Measurements from ENCODE around the gene CFAP44. TPM values are rescaled to one million over a fixed set of nuclear protein-coding genes. Genes with fewer than 3 reads are reported as not detected.
"Not testable (repeated sequence)": the region's sequence is repeated elsewhere in the genome, so short reads cannot be mapped to it uniquely, and the experiment has no call there.

The CFAP44 gene
- 10 to 100 TPM; 12.3 to 14.4 TPM for total RNA-seq

GRCh38 chr3:113441051-113441770, at the start of gene CFAP44:
Gene CFAP44, minus strand, starts transcription at chr3:113441493. Its CDS starts 7,829 bp downstream, at chr3:113433664.
- H3K36me3 ChIP-seq = no peaks in the 10 kb centered on the region
- H3K4me3 ChIP-seq = peak within 1 kb of the TSS; percentile 2 to 15
- intact Hi-C loops (cut with DNase I) = no loop called here
- TF ChIP-seq POLR2AphosphoS5 (IDR thresholded peaks at IDR 0.05) = peak; percentile 60
- no peak for TF ChIP-seq CTCF (IDR thresholded peaks at IDR 0.05)
- no peak for TF ChIP-seq POLR2A (IDR thresholded peaks at IDR 0.05)
- no peaks in the 10 kb centered on the region for H3K27me3 ChIP-seq (replicated peaks; ENCODE audit: insufficient read depth)
- WGBS = 43% methylated on average over 44 of the region's 44 CpGs
- peak; percentile 39 for DNase-seq (ENCODE audit: low spot score)
- no peaks in the 10 kb centered on the region for H3K9me3 ChIP-seq
- no peaks in the 10 kb centered on the region for H3K4me1 ChIP-seq (replicated peaks)
- H3K27ac ChIP-seq = no peak within 1 kb of the TSS

GRCh38 chr3:113485161-113485609, 43.9 kb upstream of the CFAP44 start:
- Histone ChIP-seq H3K27me3 (replicated peaks; ENCODE audit: insufficient read depth) (no peaks in the 10 kb centered on the region), H3K36me3 (no peaks in the 10 kb centered on the region), H3K9me3 (no peaks in the 10 kb centered on the region), H3K27ac (no peak overlapping the region), H3K4me3 (no peak overlapping the region), H3K4me1 (replicated peaks) (no peaks in the 10 kb centered on the region)
- no peak for TF ChIP-seq CTCF (IDR thresholded peaks at IDR 0.05)
- TF ChIP-seq POLR2A (IDR thresholded peaks at IDR 0.05) = no peak
- intact Hi-C loops (cut with DNase I) = no loop called here
- no peak for DNase-seq (ENCODE audit: low spot score)
- WGBS = 69% methylated on average over 8 of the region's 8 CpGs

GRCh38 chr3:113468539-113468938, 27.2 kb upstream of the CFAP44 start:
- Histone ChIP-seq H3K36me3 (no peaks in the 10 kb centered on the region), H3K9me3 (no peaks in the 10 kb centered on the region), H3K27ac (no peak overlapping the region), H3K27me3 (replicated peaks; ENCODE audit: insufficient read depth) (no peaks in the 10 kb centered on the region), H3K4me1 (replicated peaks) (no peaks in the 10 kb centered on the region), H3K4me3 (no peak overlapping the region)
- no peak for DNase-seq (ENCODE audit: low spot score)
- WGBS = 59% methylated on average over 2 of the region's 2 CpGs
- intact Hi-C loops (cut with DNase I) = no loop called here
- TF ChIP-seq CTCF (IDR thresholded peaks at IDR 0.05) (no peak), POLR2A (IDR thresholded peaks at IDR 0.05) (no peak), POLR2AphosphoS5 (IDR thresholded peaks at IDR 0.05) (no peak)

- no peak overlapping the region for H3K4me3 ChIP-seq
- H3K9me3 ChIP-seq = no peaks in the 10 kb centered on the region
- no peak for DNase-seq (ENCODE audit: low spot score)
- H3K27ac ChIP-seq = no peak overlapping the region
- intact Hi-C loops (cut with DNase I) = no loop called here
- no peak for TF ChIP-seq POLR2A (IDR thresholded peaks at IDR 0.05)
- TF ChIP-seq POLR2AphosphoS5 (IDR thresholded peaks at IDR 0.05) = no peak
- no peak for TF ChIP-seq CTCF (IDR thresholded peaks at IDR 0.05)
- H3K36me3 ChIP-seq = no peaks in the 10 kb centered on the region
- no peaks in the 10 kb centered on the region for H3K4me1 ChIP-seq (replicated peaks)
- H3K27me3 ChIP-seq (replicated peaks; ENCODE audit: insufficient read depth) = no peaks in the 10 kb centered on the region
Observed at GRCh38 chr3:113461488-113461887, 20.2 kb upstream of the CFAP44 start.

- H3K4me1 ChIP-seq (replicated peaks); intact Hi-C loops (cut with DNase I); H3K27me3 ChIP-seq (replicated peaks; ENCODE audit: insufficient read depth); H3K9me3 ChIP-seq; H3K27ac ChIP-seq; DNase-seq (ENCODE audit: low spot score); H3K36me3 ChIP-seq; H3K4me3 ChIP-seq: not testable (repeated sequence)
- WGBS = 98% methylated on average over 19 of the region's 27 CpGs
Observed at GRCh38 chr3:113458554-113458953, 17.3 kb upstream of the CFAP44 start.
